Mononuclear cell (primary cell): ENCODE measurements around the gene SLAMF1. TPM values are rescaled to one million over a fixed set of nuclear protein-coding genes. Genes with fewer than 3 reads are reported as not detected.

Source experiments
- H3K27me3 ChIP-seq: 2 replicates; pipeline ENCODE4 v1.6.0; 2011; ENCODE audit warnings: low read length, control low read depth; ENCODE audit not compliant: insufficient read depth
- H3K4me1 ChIP-seq: 2 replicates; pipeline ENCODE4 v1.5.1; 2011; ENCODE audit warnings: mild to moderate bottlenecking, low read length, control low read depth; ENCODE audit not compliant: insufficient read depth
- H3K4me3 ChIP-seq: 2 replicates; pipeline ENCODE4 v1.5.1; 2011; ENCODE audit warnings: mild to moderate bottlenecking, low read length, moderate library complexity
- H3K9me3 ChIP-seq: 2 replicates; pipeline ENCODE4 v1.5.1; 2011; ENCODE audit warnings: low read depth, mild to moderate bottlenecking, control low read depth, low read length
- total RNA-seq: library from RNA; depleted of rRNA; stranded (reverse); fragments of >200 nt; gene quantifications from one replicate; pipeline ENCODE4 v1.2.3, GENCODE V29; 2012

The SLAMF1 gene
- total RNA-seq, 1 donor, result 30.0 TPM

- H3K27me3 ChIP-seq, result no peaks in the 10 kb centered on the region
- H3K9me3 ChIP-seq, result peaks cover 8% of the 10 kb centered on the region
- peaks cover 49% of the 10 kb centered on the region for H3K4me1 ChIP-seq
- no peak overlapping the region for H3K4me3 ChIP-seq
Measured at GRCh38 chr1:160671603-160672517, 25.0 kb upstream of the SLAMF1 start.

- Histone ChIP-seq H3K9me3 (peaks cover 8% of the 10 kb centered on the region), H3K4me1 (peaks cover 56% of the 10 kb centered on the region), H3K27me3 (no peaks in the 10 kb centered on the region), H3K4me3 (no peak overlapping the region)
Measured at GRCh38 chr1:160670701-160671100, 23.9 kb upstream of the SLAMF1 start.

GRCh38 chr1:160669802-160670201 lies 23.0 kb upstream of the SLAMF1 start:
- H3K27me3 ChIP-seq, result no peaks in the 10 kb centered on the region
- H3K9me3 ChIP-seq, result peaks cover 8% of the 10 kb centered on the region
- H3K4me3 ChIP-seq, result no peak overlapping the region
- peaks cover 56% of the 10 kb centered on the region for H3K4me1 ChIP-seq

DNA sequence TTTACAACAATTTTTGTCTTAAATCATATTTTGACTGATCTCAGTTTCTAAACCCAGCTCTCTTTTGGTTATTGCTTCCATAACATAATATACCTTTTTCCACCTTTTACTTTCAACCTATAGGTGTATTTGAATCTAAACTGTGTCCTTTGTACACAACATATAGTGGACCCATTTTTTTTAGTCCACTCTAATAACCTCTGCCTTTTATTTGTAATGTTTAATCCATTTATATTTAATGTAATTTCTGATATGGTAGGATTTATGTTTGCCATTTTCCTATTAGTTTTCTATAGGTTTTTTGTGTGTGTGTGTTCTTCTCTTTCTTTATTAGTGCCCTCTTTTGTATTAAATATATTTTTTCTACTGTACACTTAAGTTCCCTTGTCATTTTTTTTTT lies 22.4 kb upstream of the SLAMF1 start:
- H3K4me1 ChIP-seq, result peaks cover 56% of the 10 kb centered on the region

DNA sequence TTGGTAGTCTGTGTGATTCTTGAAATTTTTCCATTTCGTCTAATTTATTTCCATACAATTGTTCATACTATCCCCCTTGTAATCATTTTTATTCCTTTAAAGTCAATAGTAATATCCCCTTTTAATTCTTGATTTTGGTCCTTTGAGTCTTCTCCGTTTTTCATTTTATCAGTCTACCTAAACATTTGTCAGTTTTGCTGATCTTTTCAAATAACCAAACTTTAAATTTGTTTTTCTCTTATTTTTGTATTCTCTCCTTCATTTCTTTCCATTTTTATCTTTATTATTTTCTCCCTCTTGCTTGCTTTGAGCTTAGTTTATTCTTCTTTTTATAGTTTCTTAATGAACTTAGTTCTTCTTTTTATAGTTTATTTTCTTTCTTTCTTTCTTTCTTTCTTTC lies 21.1 kb upstream of the SLAMF1 start:
- Histone ChIP-seq H3K4me3 (no peak overlapping the region), H3K9me3 (peaks cover 8% of the 10 kb centered on the region), H3K27me3 (no peaks in the 10 kb centered on the region), H3K4me1 (peaks cover 56% of the 10 kb centered on the region)

More for the DNA sequence above, 22.4 kb upstream of the SLAMF1 start:
- peaks cover 8% of the 10 kb centered on the region for H3K9me3 ChIP-seq
- no peaks in the 10 kb centered on the region for H3K27me3 ChIP-seq
- H3K4me3 ChIP-seq, result no peak overlapping the region

DNA sequence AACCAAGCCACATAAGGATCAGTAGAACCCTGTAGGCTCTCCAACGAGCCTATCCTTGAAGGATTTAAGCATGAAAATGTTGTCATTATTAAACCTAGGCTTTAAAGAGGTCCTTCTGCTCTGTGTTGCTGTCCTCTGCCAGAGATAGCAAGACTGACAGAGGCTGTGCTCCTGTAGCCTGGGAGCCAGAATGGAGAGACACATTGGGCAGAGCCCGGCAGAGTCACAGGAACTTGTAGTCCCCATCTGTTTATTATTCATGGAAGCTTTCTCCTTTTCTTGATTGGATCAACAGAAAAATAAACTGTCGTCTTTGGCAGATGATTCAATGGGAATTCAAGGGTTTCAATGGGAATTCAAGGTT lies 19.2 kb upstream of the SLAMF1 start:
- Histone ChIP-seq H3K4me1 (peaks cover 49% of the 10 kb centered on the region), H3K4me3 (no peak overlapping the region), H3K9me3 (peaks cover 8% of the 10 kb centered on the region), H3K27me3 (no peaks in the 10 kb centered on the region)

DNA sequence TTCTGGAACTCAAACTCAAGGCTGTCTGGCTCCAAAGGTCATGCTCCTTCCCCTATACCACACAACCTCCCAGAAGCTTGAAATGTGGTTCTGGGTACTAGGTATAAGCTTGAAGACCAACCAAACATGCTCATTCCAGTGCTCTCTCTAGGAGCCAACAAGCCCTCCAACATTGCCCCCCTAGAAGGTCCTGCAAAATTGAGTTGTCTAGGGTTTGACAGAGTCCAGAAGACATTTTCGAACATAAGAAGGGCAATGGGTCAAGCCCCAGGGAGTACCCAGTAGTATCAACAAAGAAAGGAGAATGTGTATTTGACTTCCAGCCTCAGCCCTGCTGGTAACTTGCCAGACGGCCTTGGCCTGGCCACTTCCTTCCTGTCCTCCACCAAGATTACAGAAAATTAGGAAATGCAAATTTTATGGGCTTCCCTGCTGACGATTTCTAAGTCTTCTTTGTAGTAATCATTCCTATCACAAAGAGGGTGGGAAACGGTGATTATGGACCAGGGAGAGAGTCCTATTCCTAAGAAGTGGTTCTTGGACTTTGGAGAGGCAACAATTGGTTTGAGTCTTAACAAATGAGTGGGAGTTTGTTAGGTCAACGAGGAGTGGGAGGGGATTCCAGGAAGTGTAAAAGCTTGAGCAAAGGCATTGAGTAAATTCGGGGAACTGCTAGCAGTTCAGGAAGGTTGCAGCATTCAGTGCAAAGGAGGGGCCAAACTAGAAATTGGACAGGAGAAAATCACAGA lies 18.7 kb upstream of the SLAMF1 start:
- peaks cover 8% of the 10 kb centered on the region for H3K9me3 ChIP-seq
- H3K27me3 ChIP-seq, result no peaks in the 10 kb centered on the region
- H3K4me3 ChIP-seq, result no peak overlapping the region
- H3K4me1 ChIP-seq, result peaks cover 49% of the 10 kb centered on the region

DNA sequence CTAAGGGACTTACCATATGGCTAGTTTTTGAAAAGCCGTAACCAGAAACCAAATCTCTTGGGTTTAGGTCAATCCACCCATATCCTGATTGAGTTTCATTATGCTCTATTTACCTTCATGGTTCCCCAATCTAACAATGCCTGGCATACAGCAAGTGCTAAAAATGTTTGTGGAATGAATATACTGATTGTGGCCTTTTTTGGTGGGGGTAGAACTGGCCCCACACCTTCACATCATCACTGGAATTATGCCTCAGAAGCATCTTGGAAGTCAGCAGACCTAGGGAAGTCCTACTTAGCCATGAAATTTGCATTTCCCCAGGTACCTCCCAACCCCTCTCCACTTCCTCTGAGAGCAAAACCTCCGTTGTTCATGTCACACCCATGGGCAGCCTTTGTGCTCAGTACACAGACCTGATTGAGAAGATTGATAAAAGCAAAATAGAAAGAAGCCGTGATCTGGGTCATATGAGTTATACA lies 17.8 kb upstream of the SLAMF1 start:
- peaks cover 49% of the 10 kb centered on the region for H3K4me1 ChIP-seq
- H3K27me3 ChIP-seq, result no peaks in the 10 kb centered on the region
- H3K4me3 ChIP-seq, result no peak overlapping the region
- H3K9me3 ChIP-seq, result peaks cover 8% of the 10 kb centered on the region

DNA sequence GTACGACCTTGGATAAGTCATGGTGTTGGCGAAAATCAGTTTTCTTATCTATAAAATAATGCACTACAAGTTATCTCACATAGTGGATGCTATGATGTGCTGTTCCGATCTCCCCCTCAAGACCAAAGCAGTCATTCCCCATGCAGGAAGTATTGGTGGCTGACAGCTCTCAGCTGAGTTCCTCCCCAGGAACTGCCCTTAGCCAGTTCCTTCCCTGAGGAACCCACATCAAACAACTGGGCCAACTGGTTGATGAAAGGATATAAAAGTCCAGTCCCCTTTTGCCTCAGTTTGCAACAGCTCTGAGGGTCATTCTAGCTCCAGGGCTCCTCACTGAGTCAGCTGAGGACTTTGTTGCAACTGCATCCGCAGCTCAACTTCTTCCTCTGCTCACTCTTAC lies 16.1 kb upstream of the SLAMF1 start:
- Histone ChIP-seq H3K27me3 (no peaks in the 10 kb centered on the region), H3K4me1 (peaks cover 62% of the 10 kb centered on the region), H3K9me3 (no peaks in the 10 kb centered on the region), H3K4me3 (no peak overlapping the region)

DNA sequence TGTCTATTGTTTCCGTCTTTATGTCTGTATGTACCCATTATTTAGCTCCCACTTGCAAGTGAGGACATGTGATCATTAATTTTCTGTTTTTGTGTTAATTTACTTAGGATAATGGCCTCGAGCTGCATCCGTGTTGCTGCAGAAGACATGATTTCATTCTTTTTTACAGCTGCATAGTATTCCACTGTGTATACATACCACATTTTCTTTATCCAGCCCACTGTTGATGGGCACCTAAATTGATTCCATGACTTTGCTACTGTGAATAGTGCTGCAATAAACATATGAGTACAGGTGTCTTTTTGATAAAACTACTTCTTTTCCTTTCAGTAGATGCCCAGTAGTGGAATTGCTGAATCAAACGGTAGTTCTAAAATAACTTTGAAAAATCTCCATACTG lies 12.7 kb upstream of the SLAMF1 start:
- no peaks in the 10 kb centered on the region for H3K9me3 ChIP-seq
- H3K4me1 ChIP-seq, result peaks cover 52% of the 10 kb centered on the region
- H3K4me3 ChIP-seq, result no peak overlapping the region
- H3K27me3 ChIP-seq, result no peaks in the 10 kb centered on the region

- Histone ChIP-seq H3K9me3 (no peaks in the 10 kb centered on the region), H3K4me3 (no peak overlapping the region), H3K4me1 (peaks cover 52% of the 10 kb centered on the region), H3K27me3 (no peaks in the 10 kb centered on the region)
Measured at GRCh38 chr1:160658814-160659193, 12.0 kb upstream of the SLAMF1 start.

DNA sequence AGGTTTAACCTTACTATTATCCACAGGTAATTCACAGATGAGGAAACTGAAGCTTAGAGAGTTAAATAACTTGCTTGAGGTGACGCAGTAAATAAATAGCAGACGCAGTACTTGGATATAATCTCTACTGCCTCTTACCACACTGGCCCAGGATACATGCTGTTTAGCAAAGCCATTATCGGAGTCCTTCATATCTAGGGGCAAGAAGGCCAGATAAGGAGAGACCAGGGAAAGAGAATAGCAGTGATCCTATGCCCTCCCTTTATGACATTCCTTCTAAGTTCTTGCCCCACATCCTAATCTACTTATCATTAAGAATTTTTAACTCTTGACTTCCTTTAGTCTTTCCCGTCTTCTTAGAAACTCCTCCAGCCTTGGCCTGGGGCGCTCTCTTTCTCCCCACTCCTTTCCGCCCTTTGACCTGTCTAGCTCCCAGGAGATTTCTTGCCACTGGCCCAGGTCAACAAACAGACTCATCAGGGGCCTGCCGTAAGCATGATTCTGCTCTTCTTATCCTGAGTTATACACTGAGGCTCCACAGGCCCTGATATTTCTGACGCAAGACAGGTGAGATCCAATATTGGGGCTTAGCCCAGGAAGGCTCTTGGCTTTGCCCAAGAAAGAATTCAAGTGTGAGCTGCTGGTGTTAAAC lies 11.4 kb upstream of the SLAMF1 start:
- no peak overlapping the region for H3K4me3 ChIP-seq
- peaks cover 52% of the 10 kb centered on the region for H3K4me1 ChIP-seq
- H3K27me3 ChIP-seq, result no peaks in the 10 kb centered on the region
- H3K9me3 ChIP-seq, result no peaks in the 10 kb centered on the region

DNA sequence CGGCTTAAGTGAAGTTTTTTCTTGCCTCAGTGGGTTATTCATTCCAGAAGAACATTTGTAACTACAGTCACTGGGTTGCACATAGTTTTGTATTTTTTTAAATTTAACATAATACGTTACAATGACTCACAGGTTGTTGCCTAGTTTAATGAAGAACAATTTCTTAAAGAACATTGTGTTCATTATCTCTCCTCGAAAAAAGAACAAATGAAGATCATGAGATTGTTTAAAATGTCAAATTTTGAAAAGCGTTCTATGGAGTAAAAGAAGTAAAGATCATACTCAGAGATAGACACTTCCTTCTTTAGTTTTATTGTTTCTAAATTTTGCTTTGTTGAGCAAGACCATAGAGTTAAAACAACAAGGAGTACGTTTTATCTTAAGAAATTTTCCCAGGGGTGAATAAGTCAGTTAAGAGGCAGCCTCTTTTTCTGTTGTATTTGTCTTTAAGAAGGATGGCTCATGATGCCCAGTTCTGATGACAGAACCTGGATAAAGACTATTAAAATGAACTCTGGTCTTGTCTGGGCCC lies 10.5 kb upstream of the SLAMF1 start:
- peaks cover 47% of the 10 kb centered on the region for H3K4me1 ChIP-seq
- H3K9me3 ChIP-seq, result no peaks in the 10 kb centered on the region
- H3K27me3 ChIP-seq, result no peaks in the 10 kb centered on the region
- no peak overlapping the region for H3K4me3 ChIP-seq

GRCh38 chr1:160656737-160657136 lies 9.9 kb upstream of the SLAMF1 start:
- Histone ChIP-seq H3K4me3 (no peak overlapping the region), H3K4me1 (peaks cover 51% of the 10 kb centered on the region), H3K27me3 (no peaks in the 10 kb centered on the region), H3K9me3 (no peaks in the 10 kb centered on the region)

DNA sequence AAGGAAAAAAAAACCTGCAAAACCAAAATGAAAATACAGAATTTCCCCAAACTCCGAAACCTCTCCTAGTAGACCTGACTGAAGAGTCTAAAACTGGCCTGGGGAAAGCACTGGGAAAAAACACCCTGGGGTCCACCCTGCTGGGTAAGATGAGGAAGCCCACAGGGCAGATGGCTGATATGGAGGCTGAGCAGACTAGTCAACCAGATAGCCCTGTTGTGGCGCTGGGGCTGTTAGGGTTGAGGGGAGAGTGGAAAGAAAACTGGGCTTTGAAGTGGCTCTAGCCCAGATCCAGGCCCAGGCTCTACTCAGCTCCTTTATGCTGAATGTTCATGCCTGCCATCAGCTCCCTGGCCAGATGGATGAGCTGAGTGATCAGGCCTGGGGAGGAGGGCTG lies 6.8 kb upstream of the SLAMF1 start:
- Histone ChIP-seq H3K4me1 (peaks cover 57% of the 10 kb centered on the region), H3K4me3 (no peak overlapping the region), H3K27me3 (no peaks in the 10 kb centered on the region), H3K9me3 (no peaks in the 10 kb centered on the region)
